Omental fat pad (tissue), 4 donors: ENCODE data around the gene GPS1. TPM values are rescaled to one million over a fixed set of nuclear protein-coding genes. Genes with fewer than 3 reads are reported as not detected.

Experiments used
- ATAC-seq: fragments of 150-250 bp; one replicate; pipeline ENCODE4 v1.9.1; 2016; ENCODE audit warnings: mild to moderate bottlenecking, moderate library complexity; ENCODE audit not compliant: low FRiP score
- DNase-seq: peaks from one replicate; pipeline ENCODE4 v3.0.0-alpha.2; 2019; ENCODE audit warnings: low spot score
- total RNA-seq, 4 donors: library from RNA; depleted of rRNA; stranded (reverse); fragments of >200 nt; gene quantifications; one replicate each; pipeline ENCODE4 v1.1.0, GENCODE V29; 2016
- TF ChIP-seq, protein P1 (sequence below), 3 donors: fragments of 450-650 bp; IDR thresholded peaks; one replicate each; pipeline ENCODE4 v1.5.1; 2016 to 2017; ENCODE audit warnings: antibody characterized with exemption in 3 of 3, mild to moderate bottlenecking in 3 of 3, moderate library complexity in 2 of 3

GPS1 gene
- total RNA-seq, 4 donors from 2014 or later = 67.3 to 86.8 (median 81.4) TPM

DNA sequence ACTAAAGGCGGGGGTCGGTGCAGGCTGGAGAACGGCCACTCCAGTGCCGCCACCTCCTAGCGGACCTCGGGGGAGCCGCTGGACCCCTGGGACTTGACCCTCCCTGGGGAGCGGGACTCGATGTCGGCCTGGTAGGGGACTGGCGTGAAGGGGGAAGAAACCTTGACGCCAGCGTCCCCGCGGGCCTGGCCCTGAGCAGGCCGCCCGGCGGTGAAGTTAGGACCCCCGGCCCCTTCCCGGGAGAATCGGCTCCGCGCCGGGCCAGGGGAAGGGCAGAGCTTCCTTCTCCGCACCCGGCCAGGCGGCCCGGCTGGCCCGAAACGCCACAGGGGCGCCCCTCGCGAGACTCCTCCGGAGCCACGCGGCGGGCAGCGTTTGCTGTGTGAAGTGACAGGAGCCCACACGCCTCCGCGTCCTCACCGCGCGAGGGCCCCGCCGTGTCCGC, 13.5 kb downstream of the GPS1 start:
- TF ChIP-seq, protein P1, sequence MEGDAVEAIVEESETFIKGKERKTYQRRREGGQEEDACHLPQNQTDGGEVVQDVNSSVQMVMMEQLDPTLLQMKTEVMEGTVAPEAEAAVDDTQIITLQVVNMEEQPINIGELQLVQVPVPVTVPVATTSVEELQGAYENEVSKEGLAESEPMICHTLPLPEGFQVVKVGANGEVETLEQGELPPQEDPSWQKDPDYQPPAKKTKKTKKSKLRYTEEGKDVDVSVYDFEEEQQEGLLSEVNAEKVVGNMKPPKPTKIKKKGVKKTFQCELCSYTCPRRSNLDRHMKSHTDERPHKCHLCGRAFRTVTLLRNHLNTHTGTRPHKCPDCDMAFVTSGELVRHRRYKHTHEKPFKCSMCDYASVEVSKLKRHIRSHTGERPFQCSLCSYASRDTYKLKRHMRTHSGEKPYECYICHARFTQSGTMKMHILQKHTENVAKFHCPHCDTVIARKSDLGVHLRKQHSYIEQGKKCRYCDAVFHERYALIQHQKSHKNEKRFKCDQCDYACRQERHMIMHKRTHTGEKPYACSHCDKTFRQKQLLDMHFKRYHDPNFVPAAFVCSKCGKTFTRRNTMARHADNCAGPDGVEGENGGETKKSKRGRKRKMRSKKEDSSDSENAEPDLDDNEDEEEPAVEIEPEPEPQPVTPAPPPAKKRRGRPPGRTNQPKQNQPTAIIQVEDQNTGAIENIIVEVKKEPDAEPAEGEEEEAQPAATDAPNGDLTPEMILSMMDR (IDR thresholded peaks at IDR 0.05) = no peak
- peak; percentile 51 for ATAC-seq
- no peak for DNase-seq

- ATAC-seq (peak; percentile 78), DNase-seq (no peak)
- TF ChIP-seq, protein P1 (IDR thresholded peaks at IDR 0.05) = no peak
Measured at GRCh38 chr17:82065638-82066303, 14.1 kb downstream of the GPS1 start, which contains the start of gene DUS1L. DUS1L (minus strand) TSS chr17:82065804; CDS start chr17:82065059, 745 bp downstream.

GRCh38 chr17:82070611-82071010, 18.9 kb downstream of the GPS1 start:
- ATAC-seq (no peak), DNase-seq (no peak)
- TF ChIP-seq, protein P1 (IDR thresholded peaks at IDR 0.05) = no peak

DNA sequence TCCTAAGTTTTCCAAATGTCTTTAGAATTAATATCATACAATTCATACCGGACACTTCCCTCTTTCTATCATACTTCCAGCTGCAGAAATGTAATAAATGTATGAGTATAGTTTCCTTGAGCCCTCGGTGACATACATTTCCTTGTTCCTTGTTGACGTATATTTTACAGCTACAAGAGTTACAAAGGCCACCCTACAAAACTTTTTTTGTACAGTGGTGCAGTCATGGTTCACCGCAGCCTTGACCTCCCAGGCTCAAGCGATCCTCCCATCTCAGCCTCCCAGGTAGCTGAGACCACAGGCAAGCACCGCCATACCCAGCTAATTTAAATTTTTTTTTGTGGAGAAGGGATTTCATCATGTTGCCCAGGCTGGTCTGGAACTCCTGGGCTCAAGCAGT, 21.1 kb downstream of the GPS1 start:
- no peak for DNase-seq
- TF ChIP-seq, protein P1 (IDR thresholded peaks at IDR 0.05) = no peak
- ATAC-seq = no peak

- no peak for DNase-seq
- ATAC-seq = no peak
- TF ChIP-seq, protein P1 (IDR thresholded peaks at IDR 0.05) = no peak
Measured at GRCh38 chr17:82073446-82073845, 21.7 kb downstream of the GPS1 start.

DNA sequence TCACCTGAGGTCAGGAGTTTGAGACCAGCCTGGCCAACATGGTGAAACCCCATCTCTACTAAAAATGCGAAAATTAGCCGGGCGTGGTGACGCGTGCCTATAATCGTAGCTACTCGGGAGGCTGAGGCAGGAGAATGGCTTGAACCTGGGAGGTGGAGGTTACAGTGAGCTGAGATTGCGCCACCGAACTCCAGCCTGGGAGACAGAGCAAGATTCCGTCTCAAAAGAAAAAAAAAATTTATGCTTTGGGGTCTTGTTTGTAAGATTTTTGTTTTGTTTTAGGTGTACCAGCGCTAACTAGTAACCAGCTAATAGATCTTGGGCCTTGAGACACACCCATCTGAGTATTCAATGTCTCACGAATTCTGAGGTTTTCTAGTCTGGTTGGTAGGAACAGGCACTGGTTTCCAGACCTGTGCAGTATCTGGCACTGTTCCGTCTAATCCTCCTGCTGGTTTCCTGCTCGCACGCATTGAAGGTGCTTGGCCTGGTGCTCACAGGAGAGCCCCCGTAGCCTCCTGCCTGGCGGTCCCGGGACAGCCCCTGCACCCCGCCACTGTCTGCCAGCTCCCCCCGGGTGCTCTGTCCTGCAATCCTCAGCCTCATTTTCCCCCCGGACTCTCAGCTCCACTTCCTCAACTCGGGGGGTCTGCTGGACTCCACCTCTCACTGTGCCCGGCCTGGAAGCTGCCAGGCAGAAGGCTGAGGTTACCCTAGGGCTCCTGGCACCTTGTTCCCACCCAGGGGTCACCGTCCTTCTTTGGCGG, 24.5 kb downstream of the GPS1 start:
- DNase-seq = no peak
- TF ChIP-seq, protein P1 (IDR thresholded peaks at IDR 0.05) = no peak
- ATAC-seq = no peak
